Lung (tissue), 12 donors: ENCODE data around the gene HEPHL1. TPM values are rescaled to one million over a fixed set of nuclear protein-coding genes. Genes with fewer than 3 reads are reported as not detected.
"Not testable (repeated sequence)": the region's sequence is repeated elsewhere in the genome, so short reads cannot be mapped to it uniquely, and the experiment has no call there.

Experiments used
- ATAC-seq: fragments of 200-7000 bp; cut with Tn5 transposase; one replicate; pipeline ENCODE4 v1.9.1; 2020; ENCODE audit warnings: moderate number of reproducible peaks; ENCODE audit not compliant: insufficient read depth, low FRiP score
- DNase-seq, 3 donors: peaks; one replicate each; pipeline ENCODE4 v3.0.0-alpha.2; 2013 to 2017
- H3K27ac ChIP-seq, 2 donors: one replicate each; pipeline ENCODE4 v1.5.1; 2013; ENCODE audit warnings: mild to moderate bottlenecking in 2 of 2, moderate library complexity in 2 of 2, control low read depth in 1 of 2, inconsistent platforms in 1 of 2, low read depth in 1 of 2, low read length in 1 of 2
- H3K27me3 ChIP-seq, 3 donors: one replicate each; pipeline ENCODE4 v1.5.1; 2013; ENCODE audit warnings: low read length in 2 of 3; ENCODE audit not compliant: control insufficient read depth in 3 of 3, insufficient read depth in 3 of 3
- H3K36me3 ChIP-seq, 4 donors: one replicate each; pipeline ENCODE4 v1.5.1; 2013; ENCODE audit warnings: low read length in 4 of 4, mild to moderate bottlenecking in 1 of 4, moderate library complexity in 1 of 4; ENCODE audit not compliant: control insufficient read depth in 4 of 4, insufficient read depth in 4 of 4
- H3K4me1 ChIP-seq, 5 donors: one replicate each; pipeline ENCODE4 v1.5.1; 2013; ENCODE audit warnings: low read length in 5 of 5, mild to moderate bottlenecking in 2 of 5, moderate library complexity in 1 of 5; ENCODE audit not compliant: control insufficient read depth in 5 of 5, insufficient read depth in 5 of 5
- H3K4me3 ChIP-seq: one replicate; pipeline ENCODE4 v1.5.1; 2013; ENCODE audit warnings: mild to moderate bottlenecking, control low read depth, moderate library complexity
- H3K9ac ChIP-seq, 2 donors: one replicate each; pipeline ENCODE4 v1.5.1; 2013; ENCODE audit warnings: low read length in 2 of 2, control low read depth in 1 of 2; ENCODE audit not compliant: insufficient read depth in 1 of 2
- H3K9me3 ChIP-seq, 4 donors: one replicate each; pipeline ENCODE4 v1.5.1; 2013; ENCODE audit warnings: low read length in 3 of 4, mild to moderate bottlenecking in 1 of 4, moderate library complexity in 1 of 4; ENCODE audit not compliant: control insufficient read depth in 4 of 4, insufficient read depth in 3 of 4
- WGBS, 2 donors: extraction: QIAGEN DNeasy Blood & Tissue Kit; methylation state at CpG; one replicate each; pipeline ENCODE4 v1.1.7; 2013; 5-methylcytosine and 5-hydroxymethylcytosine counted together
- polyA plus RNA-seq, 2 donors: library from polyadenylated mRNA; stranded (reverse); fragments of 200-250 nt; gene quantifications; one replicate each; pipeline ENCODE4 v1.2.1, GENCODE V29; 2013
- total RNA-seq, 2 donors: library from RNA; depleted of rRNA in 1 of 2; stranded (reverse); fragments of >200 nt in 1 of 2; gene quantifications; one replicate each; pipeline ENCODE4 v1.2.1, GENCODE V29; 2014 to 2021
- TF ChIP-seq, protein P1 (sequence below): IDR thresholded peaks from 2 replicates; pipeline ENCODE4 v1.5.1; 2012; ENCODE audit warnings: mild to moderate bottlenecking; ENCODE audit errors: control extremely low read depth, extremely low read depth
- donor health status: control.
- donor health status: control.
- donor health status: Bipolar disorder and iron deficiency.
- donor health status: healthy.
- donor health status: DM: yes; HTN: yes; CAD: no.

HEPHL1 gene
- total and polyA plus RNA-seq, 4 donors = not detected

DNA sequence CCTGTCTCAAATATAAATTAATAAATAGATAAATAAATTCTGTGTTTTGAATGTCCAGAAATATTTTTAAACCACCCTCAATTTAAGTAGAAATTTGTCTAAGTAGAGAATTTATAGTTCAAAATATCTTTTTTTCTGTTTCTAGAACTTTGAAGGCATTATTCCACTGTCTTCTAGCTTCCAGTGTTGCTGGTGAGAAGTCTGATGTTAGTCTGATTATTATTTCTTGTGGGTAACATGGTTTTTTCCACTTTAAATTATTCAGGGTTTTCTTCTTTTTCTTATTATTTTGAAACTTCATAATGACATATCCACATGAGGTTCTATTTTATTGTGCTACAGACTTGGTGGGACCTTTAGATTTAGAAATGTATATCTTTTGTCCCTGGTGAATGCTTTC lies 46.4 kb upstream of the HEPHL1 start:
- no peak overlapping the region for H3K27ac ChIP-seq
- no peak for DNase-seq
- no peaks in the 10 kb centered on the region for H3K36me3 ChIP-seq
- H3K4me3 ChIP-seq = no peak overlapping the region
- peaks cover 0 to 7% (median 3%) of the 10 kb centered on the region in 4 donors for H3K9me3 ChIP-seq
- H3K4me1 ChIP-seq = no peaks in the 10 kb centered on the region
- TF ChIP-seq, protein P1, sequence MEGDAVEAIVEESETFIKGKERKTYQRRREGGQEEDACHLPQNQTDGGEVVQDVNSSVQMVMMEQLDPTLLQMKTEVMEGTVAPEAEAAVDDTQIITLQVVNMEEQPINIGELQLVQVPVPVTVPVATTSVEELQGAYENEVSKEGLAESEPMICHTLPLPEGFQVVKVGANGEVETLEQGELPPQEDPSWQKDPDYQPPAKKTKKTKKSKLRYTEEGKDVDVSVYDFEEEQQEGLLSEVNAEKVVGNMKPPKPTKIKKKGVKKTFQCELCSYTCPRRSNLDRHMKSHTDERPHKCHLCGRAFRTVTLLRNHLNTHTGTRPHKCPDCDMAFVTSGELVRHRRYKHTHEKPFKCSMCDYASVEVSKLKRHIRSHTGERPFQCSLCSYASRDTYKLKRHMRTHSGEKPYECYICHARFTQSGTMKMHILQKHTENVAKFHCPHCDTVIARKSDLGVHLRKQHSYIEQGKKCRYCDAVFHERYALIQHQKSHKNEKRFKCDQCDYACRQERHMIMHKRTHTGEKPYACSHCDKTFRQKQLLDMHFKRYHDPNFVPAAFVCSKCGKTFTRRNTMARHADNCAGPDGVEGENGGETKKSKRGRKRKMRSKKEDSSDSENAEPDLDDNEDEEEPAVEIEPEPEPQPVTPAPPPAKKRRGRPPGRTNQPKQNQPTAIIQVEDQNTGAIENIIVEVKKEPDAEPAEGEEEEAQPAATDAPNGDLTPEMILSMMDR = no peak
- H3K27me3 ChIP-seq = no peaks in the 10 kb centered on the region
- ATAC-seq = no peak
- no peak overlapping the region for H3K9ac ChIP-seq

DNA sequence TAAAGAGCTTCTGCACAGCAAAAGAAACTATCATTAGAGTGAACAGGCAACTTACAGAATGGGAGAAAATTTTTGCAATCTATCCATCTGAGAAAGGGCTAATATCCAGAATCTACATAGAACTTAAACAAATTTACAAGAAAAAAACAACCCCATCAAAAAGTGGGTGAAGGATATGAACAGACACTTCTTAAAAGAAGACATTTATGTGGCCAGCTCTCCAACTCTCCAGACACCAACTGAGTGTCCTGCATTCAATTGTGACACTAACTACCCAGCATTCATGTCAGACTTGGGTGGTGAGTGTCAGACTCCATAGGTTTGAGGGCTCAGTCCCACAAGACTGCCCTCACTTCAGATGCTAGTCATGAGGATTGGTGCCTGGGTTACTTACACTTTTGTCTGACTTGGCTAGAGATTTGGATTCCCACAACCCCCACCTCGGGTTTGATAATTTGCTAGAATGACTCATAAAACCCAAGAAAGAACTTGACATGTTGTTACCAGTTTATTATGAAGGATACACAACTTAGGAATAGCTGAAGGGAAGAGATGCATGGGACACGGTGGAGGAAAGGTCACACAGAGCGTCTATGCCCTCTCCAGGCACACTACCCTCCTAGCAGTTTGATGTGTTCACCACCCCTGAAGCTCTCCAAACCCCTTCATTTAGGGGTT lies 44.4 kb upstream of the HEPHL1 start:
- H3K27me3 ChIP-seq, ATAC-seq, DNase-seq, H3K9me3 ChIP-seq, H3K4me1 ChIP-seq, H3K27ac ChIP-seq, H3K9ac ChIP-seq, H3K36me3 ChIP-seq, H3K4me3 ChIP-seq: not testable (repeated sequence)
- 78 to 82% methylated on average over 3 of the region's 3 CpGs for WGBS, 2 donors

DNA sequence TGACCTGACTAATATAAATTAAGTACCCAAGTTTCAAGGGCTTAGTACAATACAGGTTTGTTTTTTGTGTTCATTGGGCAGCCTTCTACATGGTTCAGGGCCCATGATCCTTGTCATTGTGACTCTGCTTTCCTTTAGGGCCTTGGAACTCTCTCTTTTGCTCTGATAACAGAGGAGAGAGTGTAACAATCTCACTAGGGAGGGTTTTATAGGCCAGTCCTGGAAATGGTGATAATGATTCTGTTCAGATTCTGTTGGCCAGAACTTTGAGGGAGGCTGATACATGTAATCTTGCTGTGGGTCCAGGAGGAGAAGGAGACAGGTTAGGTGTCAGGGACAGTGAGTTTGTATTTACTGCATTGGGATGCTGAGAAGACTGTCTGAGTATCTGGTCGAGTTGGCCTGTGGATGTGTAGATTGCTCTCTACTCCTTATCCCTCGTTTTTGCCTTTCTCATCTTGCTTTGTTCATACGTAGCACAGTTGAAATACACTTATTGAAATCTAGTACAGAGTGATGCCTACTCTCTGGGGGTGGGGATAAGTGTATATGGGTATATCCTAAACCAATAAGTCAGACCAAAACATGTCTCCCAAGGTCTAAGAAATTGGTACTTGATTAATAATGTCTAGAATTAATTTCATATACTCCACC lies 37.5 kb upstream of the HEPHL1 start:
- Histone ChIP-seq H3K27ac (no peak overlapping the region), H3K4me1 (peaks cover 0 to 13% (median 10%) of the 10 kb centered on the region in 5 donors), H3K4me3 (no peak overlapping the region), H3K36me3 (no peaks in the 10 kb centered on the region), H3K9me3 (peaks cover 0 to 5% (median under 1%) of the 10 kb centered on the region in 4 donors), H3K9ac (no peak overlapping the region), H3K27me3 (no peaks in the 10 kb centered on the region)
- DNase-seq = no peak
- 55 to 68% methylated on average over 3 of the region's 3 CpGs for WGBS, 2 donors
- TF ChIP-seq, protein P1 = no peak
- ATAC-seq = no peak

DNA sequence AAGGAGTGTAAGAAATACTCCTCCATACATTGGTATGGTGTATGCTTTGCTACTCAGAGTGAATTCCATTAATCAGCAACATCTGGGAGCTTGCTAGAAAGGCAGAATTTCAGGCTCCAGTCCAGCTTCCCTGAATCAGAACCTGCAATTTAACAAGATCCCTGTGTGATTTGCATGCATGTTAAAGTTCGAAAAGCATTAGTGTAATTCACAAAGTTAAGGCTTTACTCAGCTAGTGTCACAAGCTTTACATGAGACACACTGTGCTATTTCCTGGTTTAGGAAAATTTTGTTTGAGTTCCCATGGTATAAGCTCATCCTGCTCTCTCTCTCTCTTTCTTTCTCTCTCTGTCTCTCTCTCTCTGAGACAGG lies 37.0 kb upstream of the HEPHL1 start:
- no peak overlapping the region for H3K27ac ChIP-seq
- H3K9me3 ChIP-seq = peaks cover 0 to 2% (median under 1%) of the 10 kb centered on the region in 4 donors
- no peak for ATAC-seq
- peaks cover 0 to 13% (median 10%) of the 10 kb centered on the region in 5 donors for H3K4me1 ChIP-seq
- no peak for DNase-seq
- H3K4me3 ChIP-seq = no peak overlapping the region
- 79 to 83% methylated on average over 1 of the region's 1 CpG for WGBS, 2 donors
- no peaks in the 10 kb centered on the region for H3K36me3 ChIP-seq
- H3K9ac ChIP-seq = no peak overlapping the region
- no peaks in the 10 kb centered on the region for H3K27me3 ChIP-seq
- TF ChIP-seq, protein P1 = no peak
